Stimulated activated CD4-positive, alpha-beta T cell treated with anti-CD3 and anti-CD28 coated beads, TNF-alpha, amount 100 ng/mL, for 48 hours (primary cell): Measurements from ENCODE around the gene ADD2.
"Not testable (repeated sequence)": the region's sequence is repeated elsewhere in the genome, so short reads cannot be mapped to it uniquely, and the experiment has no call there.

Experiments used
- DNase-seq, 3 donors: peaks; one replicate each; pipeline ENCODE4 v3.0.0-alpha.2; 2020; ENCODE audit warnings: low read depth in 3 of 3

ADD2 gene

DNA sequence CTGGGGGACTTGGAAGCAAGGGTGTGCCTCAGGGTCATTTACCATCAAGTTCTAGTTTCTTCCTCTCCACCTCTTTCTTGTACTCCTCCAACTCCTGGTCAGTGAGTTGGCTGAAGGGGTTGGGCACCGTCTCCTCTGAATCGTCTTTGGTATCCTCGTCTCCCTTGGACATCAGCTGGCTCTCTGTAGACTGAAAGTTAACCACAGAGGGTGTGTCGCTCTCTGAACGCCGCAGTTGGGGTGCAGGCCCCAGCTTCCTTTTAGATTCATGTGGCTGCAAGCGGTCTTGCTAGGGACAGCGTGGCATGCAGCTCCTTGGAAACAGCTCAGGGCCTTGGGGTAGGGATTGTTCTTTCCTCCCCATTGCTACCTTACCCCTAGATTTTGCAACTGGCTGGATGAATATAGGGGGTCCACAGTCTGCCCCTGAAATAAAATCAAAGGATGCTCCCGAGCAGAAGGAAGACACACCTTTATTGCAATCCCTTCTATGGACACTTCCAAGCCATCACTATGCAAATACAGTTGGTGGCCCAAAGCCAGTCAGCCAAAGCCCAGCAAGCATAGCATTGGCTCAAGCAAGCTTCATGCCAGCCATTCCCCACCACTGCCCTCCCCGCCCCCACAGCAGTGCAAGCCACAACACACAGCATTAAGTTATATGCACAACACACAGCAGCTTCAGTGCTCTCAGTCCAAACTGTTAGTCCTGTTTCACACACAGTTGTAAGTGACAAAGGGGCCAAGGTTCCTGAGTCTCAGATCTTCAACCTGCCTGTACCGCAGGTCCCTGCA, 93.2 kb downstream of the ADD2 start:
- no peak for DNase-seq

DNA sequence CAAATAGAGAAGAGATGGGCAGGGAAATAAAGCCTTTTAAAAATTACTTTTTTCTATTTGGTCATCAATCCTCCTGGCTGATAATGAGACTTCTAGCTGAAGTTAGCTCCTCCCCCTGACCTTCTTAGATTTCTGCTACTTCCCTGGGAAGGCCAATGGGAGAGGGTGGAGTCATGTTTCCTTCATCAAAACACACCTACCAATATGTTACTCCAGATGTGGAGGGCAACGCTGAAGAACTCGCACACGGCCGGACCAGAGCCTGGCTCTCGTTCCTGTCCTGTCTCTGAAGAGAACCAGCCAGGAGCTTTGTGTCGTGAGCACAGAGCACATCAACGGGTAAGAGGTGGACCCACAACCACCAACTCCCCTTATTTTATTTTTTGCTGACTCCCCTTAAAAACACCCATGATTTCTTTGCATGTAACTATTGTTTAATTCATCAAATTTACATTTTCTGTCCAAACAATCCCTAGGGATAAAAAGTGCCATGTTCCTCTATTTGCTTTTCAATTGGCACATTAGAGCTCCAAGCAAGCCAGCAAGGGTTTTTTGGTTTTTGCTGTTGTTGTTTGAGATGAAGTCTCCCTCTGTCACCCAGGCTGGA, 94.9 kb downstream of the ADD2 start:
- no peak for DNase-seq

DNA sequence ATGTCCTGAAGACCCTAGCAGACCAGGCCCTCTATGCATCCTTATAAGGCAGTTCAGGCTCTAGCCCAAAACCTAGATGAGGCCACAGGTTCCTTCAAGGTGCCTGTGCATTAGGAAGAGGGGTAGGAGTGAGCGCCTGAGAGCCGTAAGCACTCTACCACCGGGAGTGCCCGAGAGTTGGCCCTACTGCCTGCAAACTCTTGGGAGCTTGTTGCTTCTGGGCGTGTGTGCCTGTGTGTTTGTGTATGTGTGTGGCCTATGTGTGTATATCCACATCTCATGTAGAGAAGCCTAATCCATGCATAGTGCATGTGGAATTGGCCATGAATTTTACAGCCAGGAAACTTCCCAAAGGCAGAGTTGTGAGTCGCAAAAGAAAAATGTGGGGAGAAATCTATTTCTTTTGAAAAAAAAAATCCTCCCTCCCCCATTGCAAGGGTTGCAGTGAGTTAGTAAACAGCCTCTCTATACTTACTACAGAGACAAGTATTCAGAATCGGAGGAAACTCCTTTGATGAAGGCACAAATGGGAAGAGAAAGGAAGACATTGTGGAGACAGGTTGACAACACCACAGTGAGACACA, 96.8 kb downstream of the ADD2 start:
- DNase-seq, result no peak

DNA sequence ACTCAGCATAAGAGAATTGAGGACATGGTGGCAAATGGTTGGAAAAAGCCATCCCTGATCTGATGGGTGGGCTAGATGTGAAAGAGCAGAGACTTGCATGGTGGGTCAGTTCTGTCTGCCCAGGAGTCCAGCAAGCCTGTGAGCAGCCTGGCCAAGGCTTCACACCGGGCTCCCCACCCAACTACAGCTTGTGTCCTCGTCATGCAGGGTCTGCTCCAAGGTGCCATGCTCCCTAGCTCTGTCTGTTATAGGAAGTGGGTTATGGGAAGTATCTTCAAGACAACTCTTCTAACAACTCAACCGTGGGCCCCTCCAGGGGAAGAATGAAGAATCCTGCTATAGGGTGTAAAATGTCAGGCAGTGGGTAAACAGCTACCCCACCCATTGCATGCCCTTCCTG, 97.4 kb downstream of the ADD2 start:
- no peak for DNase-seq

GRCh38 chr2:70670202-70670601, 97.8 kb downstream of the ADD2 start:
- no peak for DNase-seq

DNA sequence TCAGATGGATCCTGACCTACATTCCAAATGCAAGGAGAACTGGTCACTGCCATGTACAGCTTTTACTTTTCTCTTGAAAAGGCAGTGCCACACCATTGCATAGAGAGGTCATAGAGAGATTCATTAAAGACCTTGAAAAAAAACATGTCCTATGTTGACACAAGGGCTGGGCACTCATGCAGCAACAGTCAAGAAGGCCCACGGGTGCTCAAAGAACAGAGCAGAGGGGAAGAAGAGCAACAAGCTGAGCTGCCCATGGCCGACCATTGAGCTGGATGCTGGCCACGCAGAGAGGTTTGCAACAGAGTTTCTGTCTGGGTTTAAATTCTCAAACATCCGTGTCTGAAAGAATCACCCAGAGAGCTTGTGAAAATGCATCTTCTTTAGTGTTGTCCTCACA, 99.1 kb downstream of the ADD2 start:
- no peak for DNase-seq

DNA sequence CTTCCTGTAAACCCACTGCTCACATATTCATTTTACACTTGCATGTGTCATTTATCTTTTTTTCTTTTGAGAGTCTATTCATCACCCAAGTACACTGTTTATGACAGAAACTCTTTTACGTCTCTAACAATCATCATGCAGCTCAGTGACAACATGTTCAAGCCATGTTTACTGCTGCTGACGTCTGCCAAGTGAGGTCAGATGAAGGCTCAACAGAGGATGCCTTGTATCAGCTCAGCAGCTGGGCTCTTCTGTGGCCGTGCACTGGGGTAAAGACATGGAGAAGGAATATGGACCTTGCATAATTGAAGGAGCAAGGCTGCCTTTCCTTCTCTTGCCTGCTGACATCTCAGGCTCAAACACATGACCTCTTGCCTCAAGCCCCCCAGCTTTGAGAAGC, 99.6 kb downstream of the ADD2 start:
- no peak for DNase-seq

GRCh38 chr2:70664525-70664924, 103.5 kb downstream of the ADD2 start:
- no peak for DNase-seq

- no peak for DNase-seq
These were observed 104.6 kb downstream of the ADD2 start for GRCh38 chr2:70663411-70663810.

DNA sequence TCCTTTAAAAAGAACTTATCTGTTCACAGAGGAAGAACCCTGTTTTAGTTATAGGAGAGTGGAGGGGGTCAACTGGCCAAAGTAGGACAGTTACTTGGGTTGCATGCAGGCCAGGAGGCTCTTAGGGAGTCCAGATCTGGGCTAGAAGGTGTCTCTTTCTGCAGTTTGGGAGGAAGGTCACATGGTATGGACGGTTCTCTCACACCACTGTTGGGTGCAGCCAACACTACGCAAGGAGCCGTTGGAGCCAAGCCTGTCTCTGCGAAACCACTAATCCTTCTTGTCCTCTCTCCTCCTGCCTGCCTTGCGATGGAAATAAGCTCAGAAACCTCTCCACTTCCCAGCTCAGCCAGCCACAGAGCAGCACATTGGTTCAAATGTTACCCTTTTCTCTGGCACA, 108.4 kb downstream of the ADD2 start:
- DNase-seq, result no peak

DNA sequence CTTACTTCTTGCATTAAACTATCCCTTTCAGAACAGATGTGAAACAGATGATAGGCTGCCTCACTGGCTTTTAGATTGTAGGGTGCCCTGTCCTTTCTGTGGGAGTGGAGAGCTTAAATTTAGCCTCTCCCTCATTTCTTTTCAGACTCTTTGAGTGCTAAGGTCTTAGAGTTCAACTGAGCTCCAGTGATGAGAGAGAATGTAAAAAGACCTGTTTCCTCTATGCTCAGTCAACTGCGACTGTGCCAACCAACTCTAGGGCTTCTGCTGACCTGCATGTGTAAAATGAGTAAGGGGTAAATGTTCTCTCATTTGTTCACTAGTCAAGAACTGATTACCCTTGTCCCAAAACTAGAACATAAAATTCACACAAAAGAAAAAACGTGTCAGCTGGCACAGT, 109.5 kb downstream of the ADD2 start:
- no peak for DNase-seq

- no peak for DNase-seq
These were observed 110.8 kb downstream of the ADD2 start for GRCh38 chr2:70657246-70657645.

GRCh38 chr2:70656421-70657010, 111.5 kb downstream of the ADD2 start:
- no peak for DNase-seq

DNA sequence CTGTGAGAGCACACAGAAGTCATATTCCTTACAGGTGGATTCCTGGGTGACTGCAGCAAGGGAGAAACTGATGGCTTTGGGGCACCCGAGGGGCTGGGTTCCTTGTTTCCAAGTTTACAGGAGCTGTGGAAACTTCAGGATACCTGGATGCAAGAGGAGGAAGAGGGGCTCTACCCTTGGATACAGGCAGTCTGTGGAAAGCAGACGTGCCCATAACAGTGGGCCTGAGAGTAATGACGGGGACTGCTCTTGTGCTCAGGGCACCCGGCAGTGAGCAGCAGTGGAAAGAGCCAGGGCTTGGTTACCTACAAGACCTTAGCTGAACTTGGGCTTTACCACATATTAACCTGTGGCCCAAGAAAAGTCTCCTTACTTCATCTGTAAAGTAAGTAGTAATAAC, 112.2 kb downstream of the ADD2 start:
- no peak for DNase-seq

GRCh38 chr2:70655211-70655610, 112.8 kb downstream of the ADD2 start:
- not testable (repeated sequence) for DNase-seq

- DNase-seq, result no peak
These were observed 116.3 kb downstream of the ADD2 start for GRCh38 chr2:70651727-70652126.

DNA sequence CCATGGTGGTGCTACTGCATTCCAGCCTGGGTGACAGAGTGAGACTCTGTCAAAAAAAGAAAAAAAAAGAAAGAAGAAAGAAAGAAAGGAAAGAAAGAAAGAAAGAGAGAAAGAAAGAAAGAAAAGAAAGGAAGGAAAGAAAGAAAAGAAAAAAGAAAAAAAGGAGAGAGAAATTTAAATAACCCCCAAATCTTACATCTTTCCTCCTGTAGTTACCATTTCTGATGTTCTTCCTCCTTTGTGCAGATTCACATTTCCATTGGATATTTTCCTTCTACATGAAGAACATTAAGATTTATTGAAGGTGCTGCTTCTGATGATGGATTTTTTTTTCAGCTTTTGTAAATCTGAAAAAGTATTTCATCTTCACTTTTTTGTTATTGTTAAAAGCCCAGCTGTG, 117.0 kb downstream of the ADD2 start:
- DNase-seq, result no peak

- no peak for DNase-seq
These were observed 119.0 kb downstream of the ADD2 start for GRCh38 chr2:70648961-70649360.

- peak; percentile 48 to 57 (median 51) for DNase-seq
These were observed 120.0 kb downstream of the ADD2 start for GRCh38 chr2:70647873-70648481.

- DNase-seq, result no peak
These were observed 121.6 kb downstream of the ADD2 start for GRCh38 chr2:70646420-70646818.

DNA sequence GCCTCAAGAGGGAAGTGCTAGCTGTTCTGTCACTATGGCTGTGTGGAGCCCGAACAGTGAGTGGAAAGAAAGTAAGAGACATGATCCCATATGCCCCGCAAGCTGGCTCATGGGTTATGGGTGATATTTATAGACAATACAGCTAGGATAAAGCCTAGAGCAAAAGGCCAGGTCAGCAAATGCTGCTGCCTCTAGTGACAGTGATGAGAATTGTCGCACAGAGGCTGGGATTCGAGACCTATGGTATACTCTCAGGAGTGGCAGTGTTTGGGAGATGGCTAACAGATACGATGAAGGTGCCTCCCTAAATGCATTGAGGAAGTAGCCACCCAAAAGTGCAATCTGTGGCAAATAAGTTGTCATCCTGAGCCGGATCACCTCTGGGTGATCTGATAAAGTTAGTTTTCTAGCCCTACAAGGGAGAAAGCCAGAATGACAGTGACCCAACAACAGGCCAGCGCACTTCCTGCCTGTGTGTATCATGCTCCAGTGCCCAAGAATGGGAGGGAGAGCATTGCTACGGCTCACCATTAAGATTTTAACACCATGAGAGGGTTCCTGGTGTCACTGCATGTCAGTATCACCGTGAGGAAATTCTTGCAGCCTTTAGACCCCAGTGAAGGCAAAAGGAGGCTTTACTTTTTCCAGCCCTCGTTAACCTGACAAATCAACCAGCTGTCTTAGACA, 122.1 kb downstream of the ADD2 start:
- no peak for DNase-seq

GRCh38 chr2:70643715-70644114, 124.3 kb downstream of the ADD2 start:
- no peak for DNase-seq
